Activated CD8-positive, alpha-beta T cell treated with anti-CD3 and anti-CD28 coated beads, Interleukin-2, amount 10 ng/mL, durations not matched to agents 7 days and 5 days (primary cell): ENCODE measurements around the gene LRRN4CL. TPM values are rescaled to one million over a fixed set of nuclear protein-coding genes. Genes with fewer than 3 reads are reported as not detected.
"Not testable (repeated sequence)": the region's sequence is repeated elsewhere in the genome, so short reads cannot be mapped to it uniquely, and the experiment has no call there.

Experiments
- ATAC-seq: fragments of 150-1000 bp; cut with Tn5 transposase; one replicate; pipeline ENCODE4 v1.10.0; 2021; ENCODE audit warnings: moderate library complexity
- CTCF ChIA-PET: fragments of 350-600 bp; sonication (Branson Sonifier 250); formaldehyde crosslinking; loops from one replicate; lab custom pipeline; 2021; ENCODE audit warnings: antibody characterized with exemption; lab: Charles Lee
- POLR2A ChIA-PET: fragments of 350-600 bp; sonication (Branson Sonifier 250); formaldehyde crosslinking; loops from one replicate; lab custom pipeline; 2021; ENCODE audit warnings: antibody characterized with exemption; lab: Charles Lee
- DNase-seq: peaks from one replicate; pipeline ENCODE4 v3.0.0-alpha.2; 2020
- H3K27ac Mint-ChIP-seq: one replicate; pipeline ENCODE4 v1.8.0; 2021; ENCODE audit warnings: mild to moderate bottlenecking, mixed read lengths
- H3K27me3 Mint-ChIP-seq: one replicate; pipeline ENCODE4 v1.8.0; 2021; ENCODE audit warnings: low read depth, mixed read lengths
- H3K36me3 Mint-ChIP-seq: one replicate; pipeline ENCODE4 v1.8.0; 2021; ENCODE audit warnings: low read depth, mixed read lengths
- H3K4me1 Mint-ChIP-seq: one replicate; pipeline ENCODE4 v1.8.0; 2021; ENCODE audit warnings: low read depth, mixed read lengths
- H3K4me3 Mint-ChIP-seq: one replicate; pipeline ENCODE4 v1.8.0; 2021; ENCODE audit warnings: mild to moderate bottlenecking, mixed read lengths
- H3K9me3 Mint-ChIP-seq: one replicate; pipeline ENCODE4 v1.8.0; 2022; ENCODE audit warnings: mixed read lengths; ENCODE audit not compliant: insufficient read depth
- total RNA-seq, 2 experiments: library from RNA; stranded (reverse); gene quantifications; one replicate each; pipeline ENCODE4 v1.2.3, GENCODE V29; 2021

The LRRN4CL gene
- total RNA-seq, 2 experiments from 2014 or later: 0.21 to 0.34 TPM

- ATAC-seq (no peak), DNase-seq (no peak)
- Mint-ChIP-seq H3K4me3 (no peak overlapping the region), H3K4me1 (peaks cover 19% of the 10 kb centered on the region), H3K27me3 (no peaks in the 10 kb centered on the region), H3K27ac (no peak overlapping the region), H3K36me3 (peaks cover 32% of the 10 kb centered on the region), H3K9me3 (no peaks in the 10 kb centered on the region)
- ChIA-PET POLR2A (interaction anchor here (1.0 kb wide), 2 partner anchors 111 to 139 kb away, joined by 3 read pairs; partner anchors contain the start of gene TUT1), CTCF (interaction anchor here (1.1 to 2.2 kb wide), 4 partner anchors 8 to 179 kb away, joined by 3 to 7 read pairs (median 4); partner anchors contain the start of gene SLC3A2)
Observed at GRCh38 chr11:62702246-62702645, 12.9 kb upstream of the LRRN4CL start.

GRCh38 chr11:62694455-62695167, 5.3 kb upstream of the LRRN4CL start:
- ChIA-PET POLR2A (interaction anchor here (1.0 to 1.9 kb wide), 4 partner anchors 14 to 103 kb away, joined by 4 to 6 read pairs (median 5); partner anchors contain the start of genes C11orf98, CSKMT, LBHD1 and TUT1), CTCF (interaction anchor here (0.5 to 5.1 kb wide), 27 partner anchors 8 to 300 kb away, joined by 3 to 77 read pairs (median 5); partner anchors contain the start of genes BSCL2, C11orf98, CSKMT and HNRNPUL2)
- Mint-ChIP-seq H3K4me3 (no peak overlapping the region), H3K4me1 (peaks cover 9% of the 10 kb centered on the region), H3K27me3 (no peaks in the 10 kb centered on the region), H3K9me3 (no peaks in the 10 kb centered on the region), H3K36me3 (peaks cover 22% of the 10 kb centered on the region), H3K27ac (peak overlapping the region; percentile 36)
- ATAC-seq: peak; percentile 92
- peak; percentile 86 for DNase-seq

GRCh38 chr11:62693624-62694023, 4.3 kb upstream of the LRRN4CL start:
- H3K4me1 Mint-ChIP-seq, H3K4me3 Mint-ChIP-seq, H3K27ac Mint-ChIP-seq, ATAC-seq, H3K9me3 Mint-ChIP-seq, DNase-seq, H3K27me3 Mint-ChIP-seq: not testable (repeated sequence)
- peaks cover 22% of the 10 kb centered on the region for H3K36me3 Mint-ChIP-seq
- CTCF ChIA-PET: interaction anchor here (0.9 to 5.1 kb wide), 15 partner anchors 13 to 299 kb away, joined by 3 to 77 read pairs (median 8); partner anchors contain the start of genes BSCL2, C11orf98, CSKMT and HNRNPUL2
- POLR2A ChIA-PET: interaction anchor here (1.0 to 1.9 kb wide), 3 partner anchors 15 to 29 kb away, joined by 4 to 6 read pairs (median 6); partner anchors contain the start of genes C11orf98, CSKMT, LBHD1 and UQCC3

- ATAC-seq (no peak), DNase-seq (no peak)
- POLR2A ChIA-PET: interaction anchor here (1.6 to 2.2 kb wide), 3 partner anchors 8 to 152 kb away, joined by 4 to 7 read pairs (median 6); partner anchors contain the start of genes C11orf98 and CSKMT
- Mint-ChIP-seq H3K4me1 (no peaks in the 10 kb centered on the region), H3K9me3 (no peaks in the 10 kb centered on the region), H3K27me3 (peaks cover 10% of the 10 kb centered on the region), H3K27ac (no peak overlapping the region), H3K36me3 (peaks cover 16% of the 10 kb centered on the region), H3K4me3 (no peak overlapping the region)
- CTCF ChIA-PET: interaction anchor here (0.7 to 3.6 kb wide), 6 partner anchors 8 to 96 kb away, joined by 3 to 24 read pairs (median 4); partner anchors contain the start of genes C11orf98, CSKMT, LBHD1 and TUT1
Observed at GRCh38 chr11:62688491-62688890, 839 bp downstream of the LRRN4CL start.

GRCh38 chr11:62687508-62688396, 1.6 kb downstream of the LRRN4CL start:
- H3K4me1 Mint-ChIP-seq: no peaks in the 10 kb centered on the region
- POLR2A ChIA-PET: no interaction called here
- H3K27me3 Mint-ChIP-seq: peaks cover 10% of the 10 kb centered on the region
- no peak overlapping the region for H3K27ac Mint-ChIP-seq
- ATAC-seq (no peak), DNase-seq (no peak)
- no peaks in the 10 kb centered on the region for H3K9me3 Mint-ChIP-seq
- H3K4me3 Mint-ChIP-seq: no peak overlapping the region
- CTCF ChIA-PET: interaction anchor here (1.2 to 3.6 kb wide), 5 partner anchors 7 to 95 kb away, joined by 3 to 24 read pairs (median 5); partner anchors contain the start of genes C11orf98, CSKMT, LBHD1 and TUT1
- H3K36me3 Mint-ChIP-seq: peaks cover 14% of the 10 kb centered on the region

GRCh38 chr11:62682518-62682917, 6.8 kb downstream of the LRRN4CL start:
- peaks cover 25% of the 10 kb centered on the region for H3K4me1 Mint-ChIP-seq
- POLR2A ChIA-PET: no interaction called here
- H3K27ac Mint-ChIP-seq: no peak overlapping the region
- no peak for DNase-seq
- no peak for ATAC-seq
- H3K4me3 Mint-ChIP-seq: no peak overlapping the region
- peaks cover 11% of the 10 kb centered on the region for H3K36me3 Mint-ChIP-seq
- H3K27me3 Mint-ChIP-seq: peaks cover 5% of the 10 kb centered on the region
- CTCF ChIA-PET: interaction anchor here (7.0 kb wide), 1 partner anchor 12 kb away, joined by 77 read pairs; no protein-coding TSS in a partner anchor
- no peaks in the 10 kb centered on the region for H3K9me3 Mint-ChIP-seq

GRCh38 chr11:62680825-62681240, 8.5 kb downstream of the LRRN4CL start:
- Mint-ChIP-seq H3K27me3 (no peaks in the 10 kb centered on the region), H3K9me3 (no peaks in the 10 kb centered on the region), H3K4me1 (peaks cover 39% of the 10 kb centered on the region), H3K4me3 (no peak overlapping the region), H3K27ac (peak overlapping the region; percentile 55), H3K36me3 (peaks cover 24% of the 10 kb centered on the region)
- ChIA-PET CTCF (interaction anchor here (0.6 to 7.0 kb wide), 41 partner anchors 9 to 286 kb away, joined by 3 to 77 read pairs (median 5); partner anchors contain the start of genes B3GAT3, BSCL2, C11orf98 and CSKMT), POLR2A (interaction anchor here (0.7 to 3.4 kb wide), 13 partner anchors 8 to 200 kb away, joined by 3 to 24 read pairs (median 3); partner anchors contain the start of genes C11orf98, CSKMT, LBHD1 and LRRN4CL)
- peak; percentile 71 for DNase-seq
- peak; percentile 79 for ATAC-seq

GRCh38 chr11:62678770-62679696, 10.3 kb downstream of the LRRN4CL start, which contains the start of gene UBXN1:
Gene UBXN1 (minus strand): TSS chr11:62679073. CDS start chr11:62678923, 150 bp downstream.
- no peaks in the 10 kb centered on the region for H3K27me3 Mint-ChIP-seq
- no peaks in the 10 kb centered on the region for H3K9me3 Mint-ChIP-seq
- H3K4me1 Mint-ChIP-seq: peaks cover 42% of the 10 kb centered on the region
- peak; percentile 89 for DNase-seq
- H3K4me3 Mint-ChIP-seq: peak within 1 kb of the TSS; percentile 92
- CTCF ChIA-PET: interaction anchor here (1.3 to 7.0 kb wide), 7 partner anchors 7 to 66 kb away, joined by 4 to 77 read pairs (median 13); partner anchors contain the start of genes C11orf98, CSKMT, LBHD1 and LRRN4CL
- peaks cover 30% of the 10 kb centered on the region for H3K36me3 Mint-ChIP-seq
- POLR2A ChIA-PET: interaction anchor here (0.6 to 3.4 kb wide), 12 partner anchors 10 to 1698 kb away, joined by 3 to 24 read pairs (median 4); partner anchors contain the start of genes C11orf98, CSKMT, INTS5 and LRRN4CL
- H3K27ac Mint-ChIP-seq: peak within 1 kb of the TSS; percentile 87
- ATAC-seq: peak; percentile 88

- ATAC-seq (no peak), DNase-seq (no peak)
- peaks cover 47% of the 10 kb centered on the region for H3K4me1 Mint-ChIP-seq
- ChIA-PET POLR2A (interaction anchor here (0.6 to 3.4 kb wide), 8 partner anchors 14 to 176 kb away, joined by 3 to 24 read pairs (median 4); partner anchors contain the start of genes C11orf98, CSKMT, INTS5 and TUT1), CTCF (interaction anchor here (7.0 kb wide), 1 partner anchor 16 kb away, joined by 77 read pairs; no protein-coding TSS in a partner anchor)
- no peaks in the 10 kb centered on the region for H3K9me3 Mint-ChIP-seq
- H3K27ac Mint-ChIP-seq: peak overlapping the region; percentile 87
- H3K36me3 Mint-ChIP-seq: peaks cover 36% of the 10 kb centered on the region
- no peaks in the 10 kb centered on the region for H3K27me3 Mint-ChIP-seq
- H3K4me3 Mint-ChIP-seq: peak overlapping the region; percentile 92
Observed at GRCh38 chr11:62678433-62678769, 10.9 kb downstream of the LRRN4CL start.
